SK-N-SH treated with all-trans-retinoic acid at 6 μM for 48 hours (cell line): ENCODE data around the gene NINL.

Source experiments
- ATAC-seq: fragments of 200-7000 bp; cut with Tn5 transposase; 3 replicates; pipeline ENCODE4 v1.9.1; 2020; ENCODE audit warnings: mild to moderate bottlenecking, moderate library complexity
- ARNTL ChIP-seq: fragments of 450-650 bp; formaldehyde crosslinking; IDR thresholded peaks from 2 replicates; pipeline ENCODE4 v1.5.0; 2020; ENCODE audit warnings: low read depth, mild to moderate bottlenecking, moderate library complexity, borderline replicate concordance
- BACH2 ChIP-seq: fragments of 250-450 bp; sonication (Bioruptor Pico); IDR thresholded peaks from 2 replicates; pipeline ENCODE4 v1.9.0; 2021; ENCODE audit warnings: mild to moderate bottlenecking, borderline replicate concordance
- CREB5 ChIP-seq: fragments of 250-450 bp; sonication (Bioruptor Pico); IDR thresholded peaks from 2 replicates; pipeline ENCODE4 v1.5.1; 2020; ENCODE audit warnings: low read depth, mild to moderate bottlenecking, moderate library complexity
- ESRRG ChIP-seq: fragments of 250-450 bp; sonication (Bioruptor Pico); IDR thresholded peaks from 2 replicates; pipeline ENCODE4 v1.6.1; 2021; ENCODE audit warnings: mild to moderate bottlenecking
- GLIS3 ChIP-seq: fragments of 250-450 bp; sonication (Bioruptor Pico); IDR thresholded peaks from 2 replicates; pipeline ENCODE4 v1.5.0; 2020; ENCODE audit warnings: mild to moderate bottlenecking, moderate library complexity
- ISL1 ChIP-seq: fragments of 250-450 bp; sonication (Bioruptor Pico); IDR thresholded peaks from 2 replicates; pipeline ENCODE4 v2.1.2; 2022; ENCODE audit warnings: mild to moderate bottlenecking, moderate library complexity
- OSR1 ChIP-seq: fragments of 250-450 bp; sonication (Bioruptor Pico); IDR thresholded peaks from 2 replicates; pipeline ENCODE4 v1.8.0; 2022; ENCODE audit warnings: moderate library complexity, mild to moderate bottlenecking, inconsistent platforms
- PATZ1 ChIP-seq: fragments of 250-450 bp; sonication (Bioruptor Pico); IDR thresholded peaks from 2 replicates; pipeline ENCODE4 v1.8.0; 2020; ENCODE audit warnings: mild to moderate bottlenecking, moderate library complexity, borderline replicate concordance
- POU6F1 ChIP-seq: fragments of 250-450 bp; sonication (Bioruptor Pico); IDR thresholded peaks from 2 replicates; pipeline ENCODE4 v1.8.0; 2021; ENCODE audit warnings: low read depth, mild to moderate bottlenecking, moderate library complexity, borderline replicate concordance
- PPARA ChIP-seq: fragments of 250-450 bp; sonication (Bioruptor Pico); IDR thresholded peaks from 2 replicates; pipeline ENCODE4 v1.5.0; 2020; ENCODE audit warnings: mild to moderate bottlenecking, borderline replicate concordance
- RARB ChIP-seq: fragments of 250-450 bp; sonication (Bioruptor Pico); IDR thresholded peaks from 2 replicates; pipeline ENCODE4 v1.8.0; 2021; ENCODE audit warnings: mild to moderate bottlenecking, moderate library complexity
- SNAI2 ChIP-seq: fragments of 250-450 bp; sonication (Bioruptor Pico); IDR thresholded peaks from 2 replicates; pipeline ENCODE4 v1.5.0; 2020; ENCODE audit warnings: mild to moderate bottlenecking, moderate library complexity
- TCF4 ChIP-seq: fragments of 250-450 bp; sonication (Bioruptor Pico); IDR thresholded peaks from 2 replicates; pipeline ENCODE4 v1.8.0; 2021; ENCODE audit warnings: mild to moderate bottlenecking, moderate library complexity, borderline replicate concordance
- TOX ChIP-seq: fragments of 250-450 bp; sonication (Bioruptor Pico); IDR thresholded peaks from 2 replicates; pipeline ENCODE4 v1.8.0; 2021; ENCODE audit warnings: mild to moderate bottlenecking, moderate library complexity, borderline replicate concordance
- TSHZ2 ChIP-seq: fragments of 250-450 bp; sonication (Bioruptor Pico); IDR thresholded peaks from 2 replicates; pipeline ENCODE4 v1.5.0; 2020; ENCODE audit warnings: mild to moderate bottlenecking, moderate library complexity
- ZC3H10 ChIP-seq: fragments of 250-450 bp; sonication (Bioruptor Pico); IDR thresholded peaks from 2 replicates; pipeline ENCODE4 v1.5.1; 2021; ENCODE audit warnings: mild to moderate bottlenecking, moderate library complexity
- ZFP3 ChIP-seq: fragments of 250-450 bp; sonication (Bioruptor Pico); IDR thresholded peaks from 2 replicates; pipeline ENCODE4 v1.5.0; 2020; ENCODE audit warnings: mild to moderate bottlenecking, moderate library complexity
- ZFP30 ChIP-seq: fragments of 450-650 bp; formaldehyde crosslinking; IDR thresholded peaks from 2 replicates; pipeline ENCODE4 v1.5.0; 2022; ENCODE audit warnings: mild to moderate bottlenecking, moderate library complexity
- ZNF565 ChIP-seq: fragments of 450-650 bp; formaldehyde crosslinking; conservative IDR thresholded peaks from 2 replicates; pipeline ENCODE4 v1.5.0; 2020; ENCODE audit warnings: low read depth, mild to moderate bottlenecking, moderate library complexity
- ZNF70 ChIP-seq: fragments of 450-650 bp; formaldehyde crosslinking; IDR thresholded peaks from 2 replicates; pipeline ENCODE4 v1.5.0; 2020; ENCODE audit warnings: mild to moderate bottlenecking, moderate library complexity
- ZNF8 ChIP-seq: fragments of 450-650 bp; formaldehyde crosslinking; IDR thresholded peaks from 2 replicates; pipeline ENCODE4 v1.5.0; 2020; ENCODE audit warnings: mild to moderate bottlenecking, moderate library complexity

Gene NINL

GRCh38 chr20:25439328-25439727 lies 146.0 kb downstream of the NINL start:
- ATAC-seq: no peak
- TF ChIP-seq ZNF70 (no peak), ZFP3 (CRISPR knock-in tag) (no peak), ZNF565 (CRISPR knock-in tag) (no peak), ISL1 (no peak), ZNF8 (no peak), ZFP30 (no peak), TSHZ2 (no peak), ARNTL (no peak), ZC3H10 (CRISPR knock-in tag) (no peak), CREB5 (CRISPR knock-in tag) (no peak), PPARA (CRISPR knock-in tag) (no peak), TCF4 (CRISPR knock-in tag) (no peak), GLIS3 (CRISPR knock-in tag) (no peak), SNAI2 (CRISPR knock-in tag) (no peak), OSR1 (CRISPR knock-in tag) (no peak)

- ATAC-seq: no peak
- TF ChIP-seq CREB5 (CRISPR knock-in tag) (no peak), TCF4 (CRISPR knock-in tag) (no peak), BACH2 (CRISPR knock-in tag) (no peak), ZNF70 (no peak), ESRRG (CRISPR knock-in tag) (no peak), POU6F1 (no peak), PATZ1 (no peak), ZC3H10 (CRISPR knock-in tag) (no peak), OSR1 (CRISPR knock-in tag) (no peak), TSHZ2 (no peak), RARB (CRISPR knock-in tag) (no peak), ISL1 (no peak), SNAI2 (CRISPR knock-in tag) (no peak), GLIS3 (CRISPR knock-in tag) (no peak), ZNF565 (CRISPR knock-in tag) (no peak), TOX (CRISPR knock-in tag) (no peak)
Measured at GRCh38 chr20:25437153-25437581, 148.2 kb downstream of the NINL start.
